OCI-LY7 (cell line): ENCODE measurements around the gene DNAAF2. TPM values are rescaled to one million over a fixed set of nuclear protein-coding genes. Genes with fewer than 3 reads are reported as not detected.

ENCODE experiments used
- BruUV-seq: library from RNA; stranded (reverse); fragments of 400-500 nt; replicated peaks from 2 replicates; lab custom pipeline; 2021; lab: Mats Ljungman, UMichigan
- CTCF ChIA-PET: fragments of 300-600 bp; sonication (Branson Sonifier 250); formaldehyde crosslinking; loops from one replicate; lab custom pipeline; 2022; ENCODE audit warnings: antibody characterized with exemption; ENCODE audit not compliant: unreplicated experiment; lab: Charles Lee
- POLR2A ChIA-PET: fragments of 300-600 bp; sonication (Branson Sonifier 250); formaldehyde crosslinking; loops from one replicate; lab custom pipeline; 2022; ENCODE audit warnings: antibody characterized with exemption; lab: Charles Lee
- DNase-seq: peaks from one replicate; pipeline ENCODE4 v3.0.0-alpha.2; 2015; ENCODE audit warnings: low spot score
- H2AFZ ChIP-seq: fragments of 200-600 bp; sonication (generic), shearing (Covaris generic); 2 replicates; pipeline ENCODE4 v1.6.1; 2014; ENCODE audit warnings: mild to moderate bottlenecking, antibody characterized with exemption, low read length, moderate library complexity
- H3K27ac ChIP-seq: fragments of 200-600 bp; sonication (generic); 2 replicates; pipeline ENCODE4 v1.5.1; 2014; ENCODE audit warnings: mixed run types, low read depth, mild to moderate bottlenecking, moderate library complexity, low read length, inconsistent platforms; ENCODE audit not compliant: poor library complexity, severe bottlenecking
- H3K36me3 ChIP-seq: fragments of 200-600 bp; sonication (generic); 2 replicates; pipeline ENCODE4 v1.6.1; 2014; ENCODE audit warnings: mild to moderate bottlenecking, antibody characterized with exemption, low read length, moderate library complexity, mixed read lengths; ENCODE audit not compliant: insufficient read depth
- H3K4me1 ChIP-seq: fragments of 200-600 bp; sonication (generic); 2 replicates; pipeline ENCODE4 v1.5.1; 2014; ENCODE audit warnings: mild to moderate bottlenecking, low read length; ENCODE audit not compliant: insufficient read depth, poor library complexity, severe bottlenecking
- H3K4me2 ChIP-seq: fragments of 200-600 bp; sonication (generic); 2 replicates; pipeline ENCODE4 v1.6.1; 2014; ENCODE audit warnings: mild to moderate bottlenecking, low read length
- H3K4me3 ChIP-seq: fragments of 200-600 bp; sonication (generic); 2 replicates; pipeline ENCODE4 v1.5.1; 2014; ENCODE audit warnings: mild to moderate bottlenecking, low read depth, low read length; ENCODE audit not compliant: poor library complexity, severe bottlenecking
- H3K79me2 ChIP-seq: fragments of 200-600 bp; sonication (generic); 2 replicates; pipeline ENCODE4 v1.6.1; 2016; ENCODE audit warnings: low read depth, mild to moderate bottlenecking, low read length, moderate library complexity, mixed read lengths; ENCODE audit not compliant: insufficient read depth
- H3K9me2 ChIP-seq: fragments of 200-600 bp; sonication (generic); 2 replicates; pipeline ENCODE4 v1.6.1; 2016; ENCODE audit warnings: mild to moderate bottlenecking, low read length, mixed read lengths; ENCODE audit not compliant: insufficient read depth
- H3K9me3 ChIP-seq: fragments of 200-600 bp; sonication (generic); 2 replicates; pipeline ENCODE4 v1.6.1; 2014; ENCODE audit warnings: mild to moderate bottlenecking, mixed run types, low read length, mixed read lengths
- H4K20me1 ChIP-seq: fragments of 200-600 bp; sonication (generic); 2 replicates; pipeline ENCODE4 v1.6.1; 2014; ENCODE audit warnings: mild to moderate bottlenecking, antibody characterized with exemption, low read length, moderate library complexity, mixed read lengths; ENCODE audit not compliant: insufficient read depth
- EZH2phosphoT487 ChIP-seq: fragments of 200-600 bp; sonication (generic); IDR thresholded peaks from 2 replicates; pipeline ENCODE4 v1.6.1; 2018; ENCODE audit warnings: low read depth, borderline replicate concordance, mild to moderate bottlenecking, mixed run types, antibody characterized with exemption, low read length, moderate library complexity, mixed read lengths
- intact Hi-C: fragments of 100-400 bp; cut with micrococcal nuclease; formaldehyde crosslinking; loops from one replicate; pipeline ENCODE4 v1.10.0; 2022; ENCODE audit not compliant: unreplicated experiment
- total RNA-seq, 2 experiments: library from RNA; depleted of rRNA in 1 of 2; stranded (reverse); fragments of >200 nt in 1 of 2; shearing (Covaris generic) in 1 of 2; gene quantifications; 2 replicates each; pipeline ENCODE4 v1.2.3, GENCODE V29; 2014 to 2022
- TF ChIP-seq, protein P1 (sequence below): fragments of 200-600 bp; sonication (generic); conservative IDR thresholded peaks from 2 replicates; pipeline ENCODE4 v1.5.1; 2014; ENCODE audit warnings: mild to moderate bottlenecking, antibody characterized with exemption, low read length, moderate library complexity, mixed read lengths

The DNAAF2 gene
- total RNA-seq, 2 experiments from 2014 or later = 9.7 to 14.7 TPM

DNA sequence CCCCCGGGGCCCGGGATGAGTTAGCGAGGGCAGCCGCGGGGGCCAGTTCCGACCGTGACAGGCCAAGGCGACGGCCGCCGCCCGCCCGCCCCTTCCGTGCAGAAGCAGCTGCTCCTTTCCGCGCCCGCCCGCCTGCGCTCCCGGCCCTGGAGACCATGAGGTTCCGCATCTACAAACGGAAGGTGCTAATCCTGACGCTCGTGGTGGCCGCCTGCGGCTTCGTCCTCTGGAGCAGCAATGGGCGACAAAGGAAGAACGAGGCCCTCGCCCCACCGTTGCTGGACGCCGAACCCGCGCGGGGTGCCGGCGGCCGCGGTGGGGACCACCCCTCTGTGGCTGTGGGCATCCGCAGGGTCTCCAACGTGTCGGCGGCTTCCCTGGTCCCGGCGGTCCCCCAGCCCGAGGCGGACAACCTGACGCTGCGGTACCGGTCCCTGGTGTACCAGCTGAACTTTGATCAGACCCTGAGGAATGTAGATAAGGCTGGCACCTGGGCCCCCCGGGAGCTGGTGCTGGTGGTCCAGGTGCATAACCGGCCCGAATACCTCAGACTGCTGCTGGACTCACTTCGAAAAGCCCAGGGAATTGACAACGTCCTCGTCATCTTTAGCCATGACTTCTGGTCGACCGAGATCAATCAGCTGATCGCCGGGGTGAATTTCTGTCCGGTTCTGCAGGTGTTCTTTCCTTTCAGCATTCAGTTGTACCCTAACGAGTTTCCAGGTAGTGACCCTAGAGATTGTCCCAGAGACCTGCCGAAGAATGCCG is 13.7 kb downstream of the DNAAF2 start:
- ChIA-PET POLR2A (interaction anchor here (0.7 to 6.5 kb wide), 14 partner anchors 9 to 241 kb away, joined by 3 to 62 read pairs (median 4); partner anchors contain the start of genes DNAAF2 and LRR1), CTCF (interaction anchor here (0.6 to 1.2 kb wide), 4 partner anchors 13 to 147 kb away, joined by 3 to 6 read pairs (median 4); partner anchors contain the start of gene KLHDC2)
- H4K20me1 ChIP-seq = peaks cover 42% of the 10 kb centered on the region
- H3K36me3 ChIP-seq = peaks cover 81% of the 10 kb centered on the region
- peaks cover 95% of the 10 kb centered on the region for H3K79me2 ChIP-seq
- peak overlapping the region; percentile 88 for H3K4me3 ChIP-seq
- DNase-seq = peak; percentile 86
- intact Hi-C loops = loop anchor here (2.0 to 5.0 kb wide), 2 partner anchors 14 to 351 kb away; partner anchors contain the start of gene DNAAF2
- peaks cover 54% of the 10 kb centered on the region for H3K4me1 ChIP-seq
- H3K27ac ChIP-seq = peak overlapping the region; percentile 85
- no peak overlapping the region; the same call in 1 of the 2 replicates for H2AFZ ChIP-seq
- no peaks in the 10 kb centered on the region for H3K9me3 ChIP-seq
- no TSS peak for BruUV-seq
- no peaks in the 10 kb centered on the region for H3K9me2 ChIP-seq
- peak overlapping the region; percentile 76 for H3K4me2 ChIP-seq
- TF ChIP-seq, protein P1, sequence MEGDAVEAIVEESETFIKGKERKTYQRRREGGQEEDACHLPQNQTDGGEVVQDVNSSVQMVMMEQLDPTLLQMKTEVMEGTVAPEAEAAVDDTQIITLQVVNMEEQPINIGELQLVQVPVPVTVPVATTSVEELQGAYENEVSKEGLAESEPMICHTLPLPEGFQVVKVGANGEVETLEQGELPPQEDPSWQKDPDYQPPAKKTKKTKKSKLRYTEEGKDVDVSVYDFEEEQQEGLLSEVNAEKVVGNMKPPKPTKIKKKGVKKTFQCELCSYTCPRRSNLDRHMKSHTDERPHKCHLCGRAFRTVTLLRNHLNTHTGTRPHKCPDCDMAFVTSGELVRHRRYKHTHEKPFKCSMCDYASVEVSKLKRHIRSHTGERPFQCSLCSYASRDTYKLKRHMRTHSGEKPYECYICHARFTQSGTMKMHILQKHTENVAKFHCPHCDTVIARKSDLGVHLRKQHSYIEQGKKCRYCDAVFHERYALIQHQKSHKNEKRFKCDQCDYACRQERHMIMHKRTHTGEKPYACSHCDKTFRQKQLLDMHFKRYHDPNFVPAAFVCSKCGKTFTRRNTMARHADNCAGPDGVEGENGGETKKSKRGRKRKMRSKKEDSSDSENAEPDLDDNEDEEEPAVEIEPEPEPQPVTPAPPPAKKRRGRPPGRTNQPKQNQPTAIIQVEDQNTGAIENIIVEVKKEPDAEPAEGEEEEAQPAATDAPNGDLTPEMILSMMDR = no peak
- TF ChIP-seq EZH2phosphoT487 = no peak

DNA sequence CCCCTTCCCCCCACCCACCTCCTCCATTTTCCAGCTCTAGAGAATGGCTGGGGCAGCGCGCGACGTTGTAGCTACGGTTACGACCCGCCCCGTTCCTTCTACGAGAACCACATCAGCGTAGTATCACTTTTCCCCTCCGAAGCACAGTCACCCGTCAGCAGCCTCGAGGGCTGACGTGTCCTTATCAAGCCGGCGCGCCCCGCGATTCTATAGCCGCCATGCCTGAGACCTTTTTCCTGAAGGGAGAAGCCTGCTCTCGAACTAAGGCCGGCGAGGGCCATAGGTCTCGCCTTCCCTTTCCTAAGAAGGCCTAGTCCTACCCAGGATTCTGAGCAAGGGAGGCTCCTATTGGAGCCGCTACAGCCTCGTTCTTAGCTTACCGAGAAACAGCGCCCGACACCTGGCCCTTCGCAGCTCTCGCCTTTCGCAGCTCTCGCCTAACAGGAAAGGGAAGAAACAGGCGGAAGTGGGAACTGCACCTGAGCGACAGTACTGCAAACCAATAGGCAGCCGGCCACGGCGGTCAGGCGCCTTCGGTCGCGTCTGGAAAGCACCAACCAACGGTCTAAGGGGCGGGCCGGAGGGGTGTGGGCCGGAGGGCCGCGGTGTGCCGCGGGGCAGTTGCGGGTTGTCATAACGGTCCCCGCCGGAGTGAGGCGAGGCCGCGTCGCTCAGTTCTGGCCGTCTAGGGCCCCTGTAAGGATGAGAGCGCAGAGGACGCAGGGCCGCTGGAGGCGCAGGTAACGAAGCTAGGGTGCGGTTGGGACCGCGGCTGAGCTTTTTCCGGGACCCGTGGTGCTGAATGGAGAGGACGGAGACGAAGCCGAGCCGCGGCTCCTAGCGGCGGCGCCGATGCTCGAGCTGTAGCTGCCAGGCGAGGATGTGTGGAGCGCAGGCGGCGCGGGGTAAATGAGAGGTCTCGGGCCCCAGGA is 14.6 kb downstream of the DNAAF2 start, which contains the start of the genes MGAT2 and RPL36AL:
MGAT2 (plus strand) TSS at position 618 of the 932 bp plus-strand sequence. CDS start 470 bp downstream, outside the sequence.
RPL36AL (minus strand) TSS at position 445 of the 932 bp plus-strand sequence. CDS start 1,522 bp downstream, outside the sequence.
- CTCF ChIA-PET = interaction anchor here (0.6 to 1.2 kb wide), 5 partner anchors 13 to 148 kb away, joined by 3 to 6 read pairs (median 3); partner anchors contain the start of gene KLHDC2
- peak within 1 kb of the TSS; percentile 88 for H3K4me3 ChIP-seq
- H3K9me2 ChIP-seq = no peaks in the 10 kb centered on the region
- peak within 1 kb of the TSS; percentile 82 for H3K4me2 ChIP-seq
- POLR2A ChIA-PET = interaction anchor here (0.6 to 6.5 kb wide), 22 partner anchors 8 to 574 kb away, joined by 3 to 62 read pairs (median 4); partner anchors contain the start of genes DNAAF2, KLHDC2, LRR1 and RPS29
- peaks cover 42% of the 10 kb centered on the region for H4K20me1 ChIP-seq
- TF ChIP-seq EZH2phosphoT487 = no peak
- TF ChIP-seq, protein P1 = peak; percentile 33
- peak; percentile 99 for DNase-seq
- BruUV-seq = no TSS peak
- peak within 1 kb of the TSS; percentile 19; the same call in 1 of the 2 replicates for H2AFZ ChIP-seq
- peaks cover 81% of the 10 kb centered on the region for H3K36me3 ChIP-seq
- peak within 1 kb of the TSS; percentile 85 for H3K27ac ChIP-seq
- intact Hi-C loops = loop anchor here (1.0 to 5.0 kb wide), 4 partner anchors 14 to 352 kb away; partner anchors contain the start of genes DNAAF2 and RPS29
- H3K9me3 ChIP-seq = no peaks in the 10 kb centered on the region
- H3K79me2 ChIP-seq = peaks cover 87% of the 10 kb centered on the region
- H3K4me1 ChIP-seq = peaks cover 51% of the 10 kb centered on the region
